A673 (cell line): ENCODE measurements around the gene HMCN1. TPM values are rescaled to one million over a fixed set of nuclear protein-coding genes. Genes with fewer than 3 reads are reported as not detected.

Experiments used
- BruUV-seq: library from RNA; stranded (reverse); fragments of 400-500 nt; replicated peaks from 2 replicates; lab custom pipeline; 2021; lab: Mats Ljungman, UMichigan
- CTCF ChIA-PET: fragments of 300-600 bp; sonication (Branson Sonifier 250); formaldehyde crosslinking; loops from one replicate; lab custom pipeline; 2022; ENCODE audit warnings: antibody characterized with exemption; lab: Charles Lee
- POLR2A ChIA-PET: fragments of 300-600 bp; sonication (Branson Sonifier 250); formaldehyde crosslinking; loops from one replicate; lab custom pipeline; 2022; ENCODE audit warnings: antibody characterized with exemption; ENCODE audit not compliant: low non-redundant PET; lab: Charles Lee
- DNase-seq: peaks from one replicate; pipeline ENCODE4 v3.0.0-alpha.2; 2015; ENCODE audit warnings: low spot score
- H3K27ac ChIP-seq: fragments of 200-600 bp; sonication (generic); 2 replicates; pipeline ENCODE4 v1.5.1; 2016; ENCODE audit warnings: mixed run types, low read depth, mild to moderate bottlenecking, mixed read lengths, antibody characterized with exemption, low read length; ENCODE audit not compliant: poor library complexity, severe bottlenecking
- H3K27me3 ChIP-seq: fragments of 200-600 bp; sonication (generic); replicated peaks from 2 replicates; pipeline ENCODE4 v1.6.1; 2017; ENCODE audit warnings: mixed run types, low read depth, mild to moderate bottlenecking, mixed read lengths, antibody characterized with exemption, low read length; ENCODE audit not compliant: insufficient read depth, poor library complexity
- H3K36me3 ChIP-seq: fragments of 200-600 bp; sonication (generic); 2 replicates; pipeline ENCODE4 v1.6.1; 2016; ENCODE audit warnings: mixed run types, mild to moderate bottlenecking, mixed read lengths, antibody characterized with exemption, low read length; ENCODE audit not compliant: insufficient read depth, poor library complexity, severe bottlenecking
- H3K4me1 ChIP-seq: fragments of 200-600 bp; sonication (generic); 2 replicates; pipeline ENCODE4 v1.6.1; 2017; ENCODE audit warnings: mixed run types, mild to moderate bottlenecking, mixed read lengths, antibody characterized with exemption, low read length; ENCODE audit not compliant: insufficient read depth, poor library complexity, severe bottlenecking
- H3K4me3 ChIP-seq: fragments of 200-600 bp; sonication (generic); 2 replicates; pipeline ENCODE4 v1.5.1; 2016; ENCODE audit warnings: low read depth, mixed run types, mild to moderate bottlenecking, mixed read lengths, low read length; ENCODE audit not compliant: poor library complexity, severe bottlenecking
- H3K9me3 ChIP-seq: fragments of 200-600 bp; sonication (generic); 2 replicates; pipeline ENCODE4 v1.6.1; 2016; ENCODE audit warnings: mixed run types, low read depth, mild to moderate bottlenecking, mixed read lengths, antibody characterized with exemption, low read length; ENCODE audit not compliant: poor library complexity, severe bottlenecking
- EZH2 ChIP-seq: fragments of 200-600 bp; sonication (generic); IDR thresholded peaks from 2 replicates; pipeline ENCODE4 v1.6.1; 2017; ENCODE audit warnings: borderline replicate concordance, low read depth, mild to moderate bottlenecking, mixed read lengths, antibody characterized with exemption, low read length; ENCODE audit not compliant: poor library complexity, severe bottlenecking
- intact Hi-C: fragments of 100-400 bp; cut with micrococcal nuclease; formaldehyde crosslinking; loops from one replicate; pipeline ENCODE4 v1.10.0; 2022; ENCODE audit not compliant: unreplicated experiment
- total RNA-seq: library from RNA; stranded (reverse); gene quantifications from 2 replicates; pipeline ENCODE4 v1.2.3, GENCODE V29; 2021
- TF ChIP-seq, protein P1 (sequence below): fragments of 300-800, 200-600 bp; sonication (generic); conservative IDR thresholded peaks from 2 replicates; pipeline ENCODE4 v1.5.1; 2017; ENCODE audit warnings: low read depth, mild to moderate bottlenecking, antibody characterized with exemption, low read length, moderate library complexity, mixed read lengths

Gene HMCN1
- total RNA-seq, 1 experiment from 2014 or later: 134 TPM

- Histone ChIP-seq H3K36me3 (peaks cover 52% of the 10 kb centered on the region), H3K27me3 (no peaks in the 10 kb centered on the region), H3K27ac (no peak overlapping the region), H3K4me3 (no peak overlapping the region), H3K9me3 (no peaks in the 10 kb centered on the region), H3K4me1 (peaks cover 52% of the 10 kb centered on the region)
- intact Hi-C loops: no loop called here
- CTCF ChIA-PET: no interaction called here
- POLR2A ChIA-PET: no interaction called here
- BruUV-seq: no TSS peak
- TF ChIP-seq, protein P1, sequence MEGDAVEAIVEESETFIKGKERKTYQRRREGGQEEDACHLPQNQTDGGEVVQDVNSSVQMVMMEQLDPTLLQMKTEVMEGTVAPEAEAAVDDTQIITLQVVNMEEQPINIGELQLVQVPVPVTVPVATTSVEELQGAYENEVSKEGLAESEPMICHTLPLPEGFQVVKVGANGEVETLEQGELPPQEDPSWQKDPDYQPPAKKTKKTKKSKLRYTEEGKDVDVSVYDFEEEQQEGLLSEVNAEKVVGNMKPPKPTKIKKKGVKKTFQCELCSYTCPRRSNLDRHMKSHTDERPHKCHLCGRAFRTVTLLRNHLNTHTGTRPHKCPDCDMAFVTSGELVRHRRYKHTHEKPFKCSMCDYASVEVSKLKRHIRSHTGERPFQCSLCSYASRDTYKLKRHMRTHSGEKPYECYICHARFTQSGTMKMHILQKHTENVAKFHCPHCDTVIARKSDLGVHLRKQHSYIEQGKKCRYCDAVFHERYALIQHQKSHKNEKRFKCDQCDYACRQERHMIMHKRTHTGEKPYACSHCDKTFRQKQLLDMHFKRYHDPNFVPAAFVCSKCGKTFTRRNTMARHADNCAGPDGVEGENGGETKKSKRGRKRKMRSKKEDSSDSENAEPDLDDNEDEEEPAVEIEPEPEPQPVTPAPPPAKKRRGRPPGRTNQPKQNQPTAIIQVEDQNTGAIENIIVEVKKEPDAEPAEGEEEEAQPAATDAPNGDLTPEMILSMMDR: no peak
- TF ChIP-seq EZH2: no peak
- no peak for DNase-seq
These were observed 130.8 kb downstream of the HMCN1 start for GRCh38 chr1:185864889-185865517.

DNA sequence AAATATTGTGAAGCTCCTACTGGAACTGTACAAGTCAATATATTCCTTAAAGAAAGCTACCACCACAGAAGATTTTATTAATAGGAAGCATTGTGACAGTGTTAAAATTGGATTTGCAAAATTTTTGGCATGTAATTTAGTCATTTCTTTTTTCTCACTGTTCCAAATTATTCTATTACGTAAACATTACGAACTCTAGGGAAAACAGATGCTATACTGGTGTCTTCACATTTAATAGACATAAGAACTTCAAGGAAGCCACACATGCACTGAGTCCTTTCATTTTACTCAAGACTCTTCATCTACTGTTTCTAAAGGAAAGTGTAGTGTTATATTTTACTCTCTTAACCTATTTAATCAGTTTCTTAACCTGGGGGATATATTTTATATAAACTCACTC, 135.4 kb downstream of the HMCN1 start:
- TF ChIP-seq, protein P1: no peak
- no peak for TF ChIP-seq EZH2
- no TSS peak for BruUV-seq
- intact Hi-C loops: no loop called here
- CTCF ChIA-PET: no interaction called here
- POLR2A ChIA-PET: no interaction called here
- H3K4me1 ChIP-seq: peaks cover 43% of the 10 kb centered on the region
- peak; percentile 67 for DNase-seq
- no peaks in the 10 kb centered on the region for H3K9me3 ChIP-seq
- H3K27ac ChIP-seq: peak overlapping the region; percentile 61
- no peak overlapping the region for H3K4me3 ChIP-seq
- H3K36me3 ChIP-seq: peaks cover 52% of the 10 kb centered on the region
- no peaks in the 10 kb centered on the region for H3K27me3 ChIP-seq

GRCh38 chr1:185871627-185872150, 137.5 kb downstream of the HMCN1 start:
- DNase-seq: no peak
- H3K9me3 ChIP-seq: no peaks in the 10 kb centered on the region
- intact Hi-C loops: no loop called here
- peaks cover 44% of the 10 kb centered on the region for H3K4me1 ChIP-seq
- no peak overlapping the region for H3K4me3 ChIP-seq
- H3K36me3 ChIP-seq: peaks cover 46% of the 10 kb centered on the region
- H3K27me3 ChIP-seq: no peaks in the 10 kb centered on the region
- TF ChIP-seq, protein P1: no peak
- H3K27ac ChIP-seq: no peak overlapping the region
- no TSS peak for BruUV-seq
- CTCF ChIA-PET: no interaction called here
- POLR2A ChIA-PET: no interaction called here
